ENCODE results near the gene BDH2.

The BDH2 gene

DNA sequence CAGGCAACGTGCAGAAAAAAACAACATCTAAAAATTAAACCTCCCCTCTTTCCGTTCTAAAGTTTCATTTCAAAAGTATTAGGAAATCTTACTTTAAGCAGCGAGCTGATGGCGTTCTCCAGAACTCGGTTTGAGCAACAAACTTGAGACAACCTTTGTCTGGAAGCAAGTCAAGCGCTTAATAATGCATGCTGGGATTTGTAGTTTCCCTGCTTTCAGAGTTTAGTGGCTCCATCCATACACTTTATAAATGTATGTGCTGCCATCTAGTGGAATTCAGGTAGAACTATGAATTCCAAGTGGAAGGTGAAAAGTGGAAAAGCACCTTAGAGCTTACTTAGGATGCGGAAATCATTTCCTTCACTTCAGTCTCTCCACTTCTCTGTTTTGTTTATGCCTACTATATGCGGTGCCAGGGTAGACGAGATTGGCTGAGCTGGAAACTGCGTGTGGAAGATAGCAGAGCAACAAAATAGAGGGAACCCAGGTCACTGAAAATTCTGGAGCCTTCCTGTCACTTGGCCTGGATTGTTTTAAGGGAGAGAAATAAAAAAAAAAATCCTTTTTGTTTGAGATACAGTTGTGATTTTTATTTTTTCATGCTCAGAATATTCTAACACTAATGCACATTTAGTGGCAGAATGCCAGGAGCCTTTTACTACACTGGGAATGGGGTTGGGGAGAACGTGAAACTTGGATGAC lies at the start of gene BDH2:
Gene BDH2 (minus strand): TSS at position 144 of the 702 bp plus-strand sequence. CDS start 3,580 bp downstream, outside the sequence.
- DNase-seq (ENCODE audit: low spot score) = peak; percentile 90

DNA sequence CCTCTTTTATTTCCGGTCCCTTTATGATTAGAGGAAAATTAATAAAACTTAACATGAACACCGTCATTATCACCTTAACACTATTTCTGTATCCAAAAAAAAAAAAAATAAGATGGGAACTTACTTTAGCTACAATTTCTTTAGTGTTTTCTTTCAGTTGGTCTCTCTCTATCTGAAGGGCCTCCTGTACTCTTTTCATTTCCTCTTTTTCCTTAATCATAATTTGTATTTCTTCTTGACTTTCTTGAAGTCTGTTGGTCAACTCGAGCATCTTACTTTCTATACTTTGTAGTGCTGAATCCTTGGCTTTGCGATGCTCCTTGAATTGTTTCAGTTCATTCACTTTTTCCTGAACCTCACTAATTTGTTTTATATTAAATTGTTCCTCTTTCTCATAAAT lies 45.3 kb upstream of the BDH2 start:
- no peak for DNase-seq (ENCODE audit: low spot score)

DNA sequence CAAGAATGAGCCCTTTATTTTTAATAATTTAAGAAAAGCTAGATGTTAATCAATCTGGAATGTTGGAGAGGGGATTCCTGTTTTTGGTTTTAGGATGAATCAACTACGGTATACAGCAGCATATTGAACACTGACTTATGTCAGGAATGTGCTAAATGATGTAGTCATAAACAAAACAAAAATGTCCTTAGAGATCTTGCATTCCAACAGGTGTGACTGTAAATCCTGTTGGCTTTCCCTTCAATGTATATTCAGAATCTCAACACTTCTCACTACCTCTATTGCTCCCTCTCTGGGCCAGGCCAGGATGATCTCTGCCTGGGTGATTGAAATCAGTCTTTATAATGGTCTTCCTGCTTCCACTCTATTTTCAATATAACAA lies 37.8 kb upstream of the BDH2 start:
- no peak for DNase-seq (ENCODE audit: low spot score)

DNA sequence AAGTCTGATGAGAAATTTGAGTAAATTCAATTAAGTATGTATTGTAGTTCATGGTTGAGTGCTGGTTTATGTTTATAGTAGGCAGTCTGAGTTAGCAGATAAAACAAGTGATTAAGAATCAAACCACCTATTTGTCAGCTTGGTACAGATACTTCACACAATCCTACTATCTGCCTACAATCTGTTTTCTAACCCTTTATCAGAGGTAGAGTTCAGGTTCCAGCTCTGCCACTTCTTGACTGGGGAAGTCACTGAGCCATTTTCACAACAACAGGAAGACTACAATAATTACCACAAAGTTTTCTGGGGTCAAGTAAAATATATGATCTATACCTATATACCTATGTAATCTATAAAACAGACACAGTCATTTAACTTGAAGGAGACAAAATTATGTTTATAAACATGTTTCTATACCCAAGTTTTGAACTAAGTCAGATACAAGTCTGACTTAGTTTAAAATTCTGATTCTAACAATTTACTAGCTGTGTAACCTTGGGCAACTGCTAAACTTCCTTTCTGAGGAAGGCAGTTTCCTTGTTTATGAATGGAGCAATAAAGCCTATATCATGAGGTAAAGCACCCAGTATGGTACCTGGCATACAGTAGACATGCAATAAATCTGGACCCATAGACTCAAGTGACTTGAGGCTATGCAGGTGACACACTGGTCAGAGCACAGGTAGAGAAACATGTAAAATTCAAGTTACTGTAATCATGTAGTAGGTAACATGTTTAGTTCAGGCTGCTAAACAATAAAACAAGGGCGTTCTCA lies 37.2 kb upstream of the BDH2 start:
- DNase-seq (ENCODE audit: low spot score) = no peak

DNA sequence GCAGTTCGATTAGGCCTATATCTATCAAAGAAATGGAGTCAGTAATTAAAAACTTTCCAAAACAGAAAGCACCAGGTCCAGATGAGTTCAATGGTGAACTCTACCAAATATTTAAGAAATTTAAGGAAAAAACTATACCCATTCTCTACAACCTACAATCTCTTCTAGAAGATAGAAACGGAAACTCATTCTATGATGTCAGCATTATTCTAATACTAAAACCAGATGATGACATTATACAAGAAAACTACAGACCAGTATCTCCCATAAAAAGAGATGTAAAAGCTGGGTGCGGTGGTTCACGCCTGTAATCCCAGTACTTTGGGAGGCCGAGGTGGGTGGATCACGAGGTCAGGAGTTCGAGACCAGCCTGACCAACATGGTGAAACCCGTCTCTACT lies 29.5 kb upstream of the BDH2 start:
- no peak for DNase-seq (ENCODE audit: low spot score)

DNA sequence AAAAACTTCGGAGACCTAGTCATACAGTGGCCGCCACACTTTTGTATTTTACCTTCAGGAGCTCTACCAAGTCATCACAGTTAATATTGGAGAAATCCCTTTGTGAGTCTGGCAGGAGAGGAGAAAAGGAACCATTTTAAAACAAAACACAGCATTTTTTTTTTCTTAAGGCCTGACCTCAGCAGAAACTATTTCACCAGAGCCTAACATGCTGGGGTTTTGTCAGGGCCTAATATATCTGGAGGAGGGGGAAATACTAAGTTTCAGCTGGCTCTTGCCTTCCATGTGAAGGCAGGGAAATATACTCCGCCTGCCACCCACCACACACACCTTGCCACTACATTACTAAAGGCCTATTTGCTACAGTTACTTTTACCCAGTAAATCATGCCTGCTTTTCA lies 26.5 kb upstream of the BDH2 start:
- DNase-seq (ENCODE audit: low spot score) = no peak

DNA sequence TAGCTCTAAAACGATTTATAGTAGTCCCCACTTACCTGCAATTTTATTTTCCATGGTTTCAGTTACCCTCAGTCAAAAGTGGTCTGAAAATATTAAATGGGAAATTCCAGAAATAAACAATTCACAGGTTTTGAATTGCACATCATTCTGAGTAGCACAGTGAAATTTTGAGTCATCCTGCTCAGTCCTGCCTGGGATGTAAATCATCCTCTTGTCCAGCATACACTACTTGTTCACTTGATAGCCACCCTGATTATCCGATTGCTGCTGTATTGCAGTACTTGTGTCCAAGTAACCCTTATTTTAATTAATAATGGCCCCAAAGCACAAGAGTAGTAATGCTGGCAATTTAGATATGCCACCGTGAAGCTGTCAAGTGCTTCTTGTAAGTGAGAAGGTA lies 23.5 kb upstream of the BDH2 start:
- no peak for DNase-seq (ENCODE audit: low spot score)

DNA sequence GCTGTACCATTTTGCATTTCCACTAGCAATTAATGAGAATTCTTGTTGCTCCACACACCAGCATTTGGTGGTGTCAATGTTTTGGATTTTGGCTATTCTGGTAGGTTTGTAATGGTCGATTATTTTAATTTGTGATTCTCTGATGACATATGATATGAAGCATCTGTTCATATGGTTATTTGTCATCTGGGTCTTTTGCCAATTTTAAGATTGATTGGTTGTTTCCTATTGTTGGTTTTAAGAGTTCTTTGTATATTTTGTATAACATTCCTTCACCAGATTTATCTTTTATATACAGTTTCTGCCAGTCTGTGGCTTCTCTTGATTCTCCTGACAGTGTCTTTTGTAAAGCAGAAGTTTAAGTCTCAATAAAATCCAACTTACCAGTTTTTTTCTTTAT lies 18.5 kb upstream of the BDH2 start:
- DNase-seq (ENCODE audit: low spot score) = no peak

DNA sequence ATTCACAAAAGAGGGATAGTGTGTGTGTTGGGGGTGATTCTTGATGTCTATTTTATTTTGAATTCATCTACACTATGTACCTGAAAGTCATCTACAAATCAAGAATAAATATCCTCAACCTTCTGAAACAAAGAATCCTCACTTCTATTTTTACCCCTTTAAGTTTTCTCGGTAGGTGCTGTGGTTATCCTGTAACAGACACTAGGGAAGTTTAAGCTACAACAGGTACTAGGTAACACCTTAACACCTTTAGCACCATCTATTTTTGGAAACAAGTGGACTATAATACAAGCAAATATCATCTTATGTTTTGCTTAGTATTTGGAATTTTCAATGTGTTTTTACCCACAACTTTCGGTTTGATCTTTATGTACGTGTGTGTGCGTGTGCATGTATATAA lies 12.0 kb upstream of the BDH2 start:
- DNase-seq (ENCODE audit: low spot score) = no peak

DNA sequence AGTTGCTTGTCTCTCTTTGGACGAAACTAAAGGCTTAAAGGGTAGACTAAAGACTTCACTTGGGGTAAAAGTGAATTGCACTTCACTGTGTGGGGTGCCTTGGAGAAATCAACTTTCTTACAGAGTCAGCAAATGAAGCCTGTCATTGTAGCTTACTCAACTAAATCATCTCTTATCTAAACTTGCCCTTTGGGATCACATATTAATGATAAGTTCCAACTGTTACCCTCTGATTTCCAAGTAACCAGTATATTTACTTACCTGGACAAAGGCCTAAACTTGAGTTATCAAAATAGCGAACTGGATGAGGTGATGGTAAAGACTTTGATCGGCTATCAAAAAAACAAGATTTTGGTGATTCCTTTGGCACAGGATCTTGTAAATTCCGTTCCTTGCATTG lies 8.9 kb upstream of the BDH2 start:
- DNase-seq (ENCODE audit: low spot score) = no peak

DNA sequence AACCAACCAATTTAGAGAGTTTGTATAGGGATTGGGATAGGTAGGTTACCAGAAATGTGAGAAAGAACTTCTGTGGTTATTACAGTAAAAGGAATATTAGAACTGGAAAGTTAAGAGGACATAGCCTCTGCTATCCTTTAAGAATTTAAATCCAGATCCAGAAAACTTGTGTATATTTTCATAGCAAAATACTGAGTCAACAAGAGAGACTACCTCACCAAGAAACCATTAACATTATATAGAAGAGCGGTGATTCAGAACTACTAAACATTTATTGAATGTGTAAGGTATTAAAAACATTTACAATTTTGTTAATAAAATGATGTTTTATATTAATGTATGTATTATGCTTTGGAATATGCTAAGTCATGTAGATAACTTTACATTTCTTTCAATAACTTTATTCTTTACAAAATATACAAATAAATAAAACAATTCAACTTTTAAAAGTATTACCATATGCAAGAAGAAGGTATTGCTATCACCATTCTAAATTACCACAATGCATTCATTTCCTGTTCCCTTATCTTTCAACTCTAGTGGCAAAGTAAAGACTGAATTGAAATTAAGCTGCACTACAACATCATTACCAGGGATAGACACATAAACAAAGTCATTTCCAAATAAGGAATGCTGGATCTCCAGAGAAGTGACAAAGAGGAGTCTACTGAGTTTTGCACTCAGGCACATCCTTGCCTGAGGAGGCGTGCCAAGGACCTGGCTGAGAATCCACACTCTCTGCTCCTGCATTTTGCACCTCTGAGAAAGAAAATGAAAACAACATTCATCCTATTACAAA lies 6.1 kb upstream of the BDH2 start:
- DNase-seq (ENCODE audit: low spot score) = no peak

DNA sequence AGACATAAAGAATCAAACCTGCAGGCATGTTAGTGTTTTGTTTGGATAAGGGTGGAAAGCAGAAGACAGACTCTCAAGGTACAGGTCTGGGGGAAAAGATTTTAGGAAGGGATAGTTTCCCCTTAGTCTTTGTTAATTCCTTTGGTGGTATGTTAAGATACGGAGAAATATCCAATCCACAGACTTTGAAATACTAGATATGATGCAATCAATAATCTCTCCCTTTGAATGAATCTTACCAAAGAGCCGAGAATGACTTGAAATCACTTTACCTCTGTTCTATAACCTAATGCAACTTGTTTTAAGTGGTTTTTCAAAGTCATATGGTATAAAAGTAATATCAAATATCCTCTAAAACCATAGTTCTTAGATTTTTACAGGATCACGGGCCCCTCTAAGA lies 5.3 kb upstream of the BDH2 start:
- no peak for DNase-seq (ENCODE audit: low spot score)

DNA sequence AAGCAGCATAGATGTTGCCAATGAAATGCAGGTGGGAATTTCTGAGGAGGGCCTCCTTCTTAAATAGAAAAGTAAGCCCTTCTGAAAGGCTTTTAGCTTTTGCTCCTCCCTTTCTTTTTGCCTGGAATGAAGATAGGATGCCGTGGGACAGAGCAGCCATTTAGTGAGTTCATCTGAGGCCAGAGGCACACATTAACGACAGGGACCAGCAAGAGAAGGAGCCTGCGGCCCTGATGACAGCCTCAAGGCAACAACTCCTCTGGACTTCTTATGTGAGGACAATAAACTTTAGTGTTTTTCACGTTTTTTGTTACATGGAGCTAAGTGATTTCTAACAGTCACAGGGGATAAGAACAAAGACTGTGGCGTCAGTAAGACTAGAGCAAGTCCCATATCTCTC lies 1.1 kb upstream of the BDH2 start:
- DNase-seq (ENCODE audit: low spot score) = no peak

DNA sequence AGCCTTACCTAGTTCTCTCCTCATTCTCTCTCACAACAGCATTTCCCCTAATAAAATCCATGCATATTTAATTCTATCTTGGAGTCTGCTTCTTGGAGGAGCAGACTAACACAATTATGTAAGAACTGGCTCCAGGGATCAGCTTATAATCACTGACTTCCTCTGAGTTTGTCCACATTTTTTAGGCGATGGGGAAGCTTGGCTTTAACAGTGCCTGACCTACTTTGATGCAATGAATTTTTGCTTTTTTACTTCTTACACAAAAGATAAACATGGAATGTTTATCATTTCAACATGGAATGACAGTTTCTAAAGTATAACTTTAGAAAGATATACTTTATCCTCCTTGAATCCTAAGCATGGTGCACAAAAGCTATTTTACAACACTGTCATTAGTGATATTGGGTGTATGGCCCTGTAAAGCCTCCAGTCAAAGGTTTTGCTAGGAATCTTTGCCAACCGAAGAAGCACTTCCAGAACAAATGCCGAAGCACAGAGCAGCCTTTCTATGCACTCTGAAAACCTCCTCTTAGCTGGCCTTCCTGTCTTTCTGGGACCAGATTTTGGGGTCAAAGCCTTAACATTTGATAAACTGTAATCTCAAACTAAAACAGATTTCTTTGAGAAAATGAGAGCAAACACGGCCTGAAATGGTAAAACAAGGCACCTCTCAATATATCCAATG lies 736 bp downstream of the BDH2 start:
- DNase-seq (ENCODE audit: low spot score) = no peak

DNA sequence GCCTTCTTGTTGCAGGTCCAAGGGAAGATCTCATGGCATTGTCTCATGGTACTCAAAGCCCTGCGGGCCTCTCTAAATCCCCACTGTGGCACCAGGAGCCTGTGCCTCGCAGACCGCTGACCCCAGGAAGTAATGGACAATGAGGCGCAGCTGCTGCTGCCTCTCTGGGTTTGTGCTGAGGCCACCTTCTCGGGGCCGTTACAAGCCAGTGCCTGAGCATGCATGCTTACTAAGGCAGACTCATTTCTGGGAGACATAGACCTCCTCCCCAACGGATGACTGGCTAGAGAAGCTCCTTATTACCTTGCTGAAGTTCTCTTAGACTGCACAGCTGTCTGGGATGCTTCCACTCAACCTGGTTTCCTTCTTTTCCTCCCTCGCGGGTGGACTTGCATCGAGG lies 1.3 kb downstream of the BDH2 start:
- no peak for DNase-seq (ENCODE audit: low spot score)

DNA sequence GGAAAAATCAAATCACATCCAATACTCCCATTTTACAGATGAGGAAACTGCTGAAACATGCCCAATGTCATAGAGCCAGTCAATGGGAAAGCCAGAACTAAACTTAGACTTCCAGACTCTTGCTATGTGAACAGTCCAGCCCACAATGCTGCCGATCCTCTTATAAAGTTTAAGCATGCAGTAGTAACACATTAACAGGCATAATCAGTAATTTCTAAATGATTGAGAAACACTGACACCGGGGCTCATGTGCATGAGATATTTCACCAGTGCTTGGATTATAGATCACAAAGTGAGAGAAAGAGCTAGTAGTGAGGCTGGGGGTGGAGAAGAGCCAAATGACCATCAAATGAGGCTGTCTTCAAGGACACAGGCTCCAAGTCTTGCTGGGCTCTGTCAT lies 2.5 kb downstream of the BDH2 start:
- no peak for DNase-seq (ENCODE audit: low spot score)

DNA sequence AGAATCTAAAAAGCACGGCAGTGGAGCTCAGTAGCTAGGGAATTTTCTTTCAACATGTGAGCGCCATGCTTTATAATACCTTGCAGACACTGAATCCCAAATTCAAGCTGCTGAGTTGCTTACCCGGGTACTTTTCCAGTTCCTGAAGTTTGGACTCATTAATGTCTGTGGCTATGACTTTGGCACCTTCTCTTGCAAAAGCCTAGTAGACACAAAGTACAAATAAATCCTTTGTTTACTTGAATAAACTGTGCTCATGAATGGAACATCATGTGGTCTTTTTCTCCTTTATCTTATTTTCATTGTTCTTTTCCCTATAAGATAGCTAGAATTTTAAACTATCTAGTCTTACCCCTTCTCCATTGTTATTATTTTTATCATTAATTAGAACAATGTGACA lies 4.6 kb downstream of the BDH2 start:
- DNase-seq (ENCODE audit: low spot score) = peak; percentile 44

DNA sequence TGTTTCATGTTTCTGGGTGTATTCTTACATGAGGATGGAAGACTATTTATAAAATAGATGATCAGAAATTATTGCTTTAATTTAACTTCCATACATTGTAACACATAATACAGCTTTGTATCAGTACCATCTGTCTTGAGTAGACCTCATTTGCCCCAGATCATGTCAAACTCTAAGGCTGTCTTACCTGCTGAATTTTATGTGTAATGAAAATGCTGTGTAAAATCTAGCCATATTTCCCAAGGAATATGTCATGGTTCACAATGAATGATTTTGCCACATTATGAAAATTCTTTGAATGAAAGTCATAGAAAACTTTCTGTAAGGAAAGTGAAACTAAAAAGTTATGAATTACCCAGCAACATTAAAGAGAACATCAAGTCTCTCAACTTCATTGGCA lies 7.4 kb downstream of the BDH2 start:
- DNase-seq (ENCODE audit: low spot score) = no peak

DNA sequence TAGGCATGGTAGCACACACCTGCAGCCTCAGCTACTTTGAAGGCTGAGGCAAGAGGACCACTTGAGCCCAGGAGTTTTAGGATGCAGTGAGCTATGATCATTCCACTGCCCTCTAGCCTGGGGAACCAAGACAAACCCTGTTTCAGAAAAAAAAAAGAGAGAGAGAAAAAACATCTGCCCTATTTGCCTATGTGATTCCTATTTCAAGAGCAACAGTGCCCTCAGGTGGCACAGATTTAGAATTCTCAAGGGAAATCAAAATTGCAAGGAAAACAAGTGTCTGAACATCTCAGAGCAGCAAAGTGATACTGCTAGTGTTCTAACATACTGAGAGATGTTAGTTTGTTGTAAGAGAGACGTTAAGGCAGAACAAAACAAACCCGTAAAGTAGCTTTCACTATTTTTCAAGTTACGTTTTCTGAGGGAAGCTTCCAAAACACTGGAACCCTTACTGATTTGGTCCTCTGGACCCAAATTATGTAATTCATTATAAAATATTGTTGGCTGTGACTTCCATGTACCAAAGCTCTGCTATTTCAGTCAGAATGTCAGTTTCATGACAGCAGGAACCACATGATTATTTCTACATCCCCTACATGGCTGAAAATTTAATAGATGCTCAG lies 7.9 kb downstream of the BDH2 start:
- peak; percentile 88 for DNase-seq (ENCODE audit: low spot score)

DNA sequence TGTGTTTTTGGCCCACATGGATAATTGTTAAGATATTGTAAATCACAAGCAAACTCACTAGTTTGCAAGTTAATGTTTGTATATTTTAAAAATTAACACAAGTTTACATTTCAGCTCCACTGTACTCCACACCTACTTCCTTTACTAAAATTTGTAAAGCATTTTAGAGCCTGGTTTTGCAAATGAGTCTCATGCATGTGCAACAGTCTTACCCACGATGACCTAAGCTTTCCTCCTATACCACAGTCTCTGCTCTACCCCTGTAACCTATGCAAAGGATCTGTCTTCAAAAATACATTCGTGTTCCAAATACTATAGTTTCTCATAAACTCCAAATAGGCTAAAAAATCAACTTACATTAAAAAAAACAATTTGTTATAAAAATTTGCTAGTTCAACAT lies 10.2 kb downstream of the BDH2 start:
- DNase-seq (ENCODE audit: low spot score) = no peak

DNA sequence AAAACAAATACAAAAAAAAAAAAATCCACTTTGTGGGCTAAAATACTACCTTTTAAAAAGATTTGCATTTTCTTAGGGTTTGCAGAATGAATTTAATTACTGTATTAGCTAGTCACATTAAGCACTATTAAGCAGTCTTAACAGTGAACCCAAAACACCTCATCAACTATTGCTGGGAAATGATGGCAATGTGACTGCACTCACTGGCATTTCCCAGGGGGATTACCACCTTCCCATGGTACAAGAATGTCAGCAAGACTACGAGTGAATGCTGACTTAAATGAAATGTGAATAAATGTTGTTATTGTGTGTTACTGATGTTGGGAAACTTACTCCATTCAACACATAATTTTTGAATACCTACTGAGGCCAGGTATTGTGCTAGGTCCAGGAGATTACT lies 13.1 kb downstream of the BDH2 start:
- no peak for DNase-seq (ENCODE audit: low spot score)

Data from Ammon's horn (tissue), 1 donor.